GF-D8 (cell line): ENCODE measurements around the gene GJC2.
"Not testable (repeated sequence)": the region's sequence is repeated elsewhere in the genome, so short reads cannot be mapped to it uniquely, and the experiment has no call there.

Source experiments
- DNase-seq: peaks from one replicate; lab custom pipeline; 2025; lab: John Stamatoyannopoulos, UW

GJC2 gene

DNA sequence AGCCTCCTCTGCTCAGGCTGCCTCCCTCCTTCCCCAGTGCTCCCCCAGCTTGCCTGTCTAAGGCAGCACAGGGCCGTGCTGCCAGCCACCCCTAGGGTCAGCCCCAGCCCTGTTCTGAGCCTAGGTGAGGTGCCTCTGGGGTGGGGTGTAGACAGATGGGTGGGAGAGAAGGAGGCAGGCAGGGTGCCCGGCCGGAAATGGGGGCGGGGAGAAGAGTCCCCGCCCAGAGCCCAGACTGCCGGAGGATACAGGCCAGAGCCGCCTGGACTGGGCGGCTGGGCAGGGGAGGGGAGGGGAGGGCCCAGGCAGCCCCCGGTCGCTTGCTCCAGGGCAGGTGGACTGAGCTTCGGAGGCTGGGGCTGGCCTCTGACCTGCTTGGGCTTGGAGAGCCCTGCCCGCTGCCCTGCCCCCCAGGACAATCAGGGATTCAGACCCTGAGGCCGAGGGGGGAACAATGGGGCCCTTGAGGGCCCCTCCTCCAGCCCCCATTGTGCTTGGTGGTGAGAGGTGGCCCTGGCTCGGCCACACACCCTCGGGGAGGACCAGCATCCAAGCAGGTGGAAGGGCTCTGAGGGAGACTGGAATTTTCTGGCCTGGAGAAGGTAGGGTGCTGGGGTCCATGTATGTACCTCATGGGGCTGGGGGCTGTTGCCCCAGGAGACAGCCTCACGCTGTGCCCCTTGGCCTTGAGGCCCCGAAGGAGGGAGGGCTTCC is at the start of gene GJC2:
Gene GJC2, plus strand, starts transcription at position 525 of the 714 bp plus-strand sequence. CDS start 7,829 bp downstream, outside the sequence.
- DNase-seq, result no peak

GRCh38 chr1:228100822-228101613 is 48.7 kb upstream of the GJC2 start:
- DNase-seq, result no peak

DNA sequence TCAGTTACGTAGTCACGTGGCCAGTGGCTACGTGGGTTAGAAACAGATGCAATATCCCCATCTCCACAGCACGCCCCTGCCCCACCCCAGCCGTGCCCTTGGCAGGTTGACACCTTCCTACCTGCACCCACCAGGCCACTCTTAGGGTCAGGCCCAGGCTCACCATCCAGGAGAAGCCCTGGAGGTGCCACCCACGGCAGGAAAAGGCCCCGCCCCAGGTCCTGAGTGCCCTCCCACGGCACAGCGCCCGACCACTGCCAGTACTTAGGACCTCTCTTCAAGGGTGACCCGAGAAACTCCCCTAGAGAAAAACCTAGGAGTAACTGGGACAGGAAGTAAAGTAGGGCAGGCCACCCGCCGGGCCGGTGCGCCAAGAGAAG is 48.1 kb upstream of the GJC2 start:
- DNase-seq, result no peak

DNA sequence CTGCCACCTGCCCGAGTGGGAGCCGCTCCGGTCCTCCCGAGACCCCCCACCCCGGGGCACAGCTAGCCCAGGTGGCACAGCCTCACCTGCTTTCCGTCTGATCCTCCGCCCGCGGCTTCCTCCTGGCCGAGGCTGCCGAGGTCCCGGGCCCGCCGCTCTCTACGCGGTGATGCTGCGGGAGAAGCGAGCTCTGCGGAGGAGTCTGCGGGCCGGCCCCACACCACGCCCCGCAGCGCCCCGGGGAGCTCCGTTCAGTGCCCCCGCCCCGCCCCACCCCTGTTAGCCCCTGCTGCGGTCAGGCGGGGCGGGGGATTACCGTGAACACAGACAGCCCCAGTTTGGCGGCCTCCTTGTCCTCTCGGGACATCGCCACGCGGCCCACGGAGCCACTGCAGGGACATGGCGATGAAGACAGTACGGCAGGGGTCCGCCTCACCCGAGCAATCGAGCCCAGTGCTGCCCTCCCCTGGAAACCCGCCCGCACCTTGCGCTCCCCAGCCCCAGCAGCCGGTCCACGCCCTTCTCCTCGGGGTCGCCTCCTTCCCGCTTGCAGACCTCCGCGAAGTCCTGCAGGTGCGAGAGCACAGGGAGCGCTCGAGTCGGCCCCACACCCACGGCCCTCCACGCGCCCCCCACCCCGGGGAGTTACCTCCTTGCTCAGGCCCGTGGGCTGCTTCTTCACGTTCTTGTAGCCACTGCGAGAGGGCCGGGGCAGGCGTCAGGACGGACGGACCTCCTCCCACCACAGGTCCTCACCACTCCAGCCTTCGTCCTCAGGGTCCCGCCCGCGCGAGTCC is 47.5 kb upstream of the GJC2 start:
- DNase-seq, result no peak

DNA sequence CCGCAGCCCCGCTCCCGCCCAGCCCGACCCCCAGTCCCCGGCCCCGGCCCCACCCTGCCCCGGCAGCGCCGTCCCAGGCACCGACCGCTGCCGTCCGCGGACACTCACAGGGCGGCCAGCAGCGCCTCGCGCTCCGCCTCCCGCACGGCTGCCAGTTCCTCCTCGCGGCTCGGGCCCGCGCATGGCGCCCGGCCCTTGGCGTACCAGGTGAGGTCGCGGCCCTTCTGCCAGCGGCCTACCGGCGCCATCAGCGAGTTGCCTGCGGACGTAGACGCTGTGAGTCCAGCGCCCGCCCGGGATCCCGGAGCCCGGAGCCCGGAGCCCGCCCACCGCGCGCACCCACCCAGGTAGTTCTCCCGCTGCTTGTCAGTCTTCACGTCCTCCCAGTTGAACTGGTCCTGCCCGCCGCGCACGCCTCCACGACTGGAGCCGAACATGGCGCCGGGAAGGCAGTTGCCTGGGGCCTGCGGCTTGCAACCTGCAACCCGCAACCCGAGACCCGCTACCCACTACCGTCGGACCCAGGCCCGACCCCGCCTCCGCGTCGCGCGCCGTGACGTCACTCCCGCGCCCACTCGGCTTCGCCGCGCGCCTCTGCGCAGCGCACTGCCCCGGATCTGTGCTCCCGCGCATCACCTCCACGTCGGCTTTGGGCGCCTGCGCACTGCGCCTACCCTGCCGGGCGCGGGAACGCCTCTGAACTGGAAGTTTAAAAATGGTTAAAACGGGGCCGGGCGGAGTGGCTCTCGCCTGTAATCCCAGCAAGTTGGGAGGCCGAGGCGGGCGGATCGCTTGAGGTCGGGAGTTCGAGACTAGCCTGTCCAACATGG is 46.7 kb upstream of the GJC2 start, which contains the start of gene C1orf35:
Gene C1orf35, minus strand, starts transcription at position 535 of the 830 bp plus-strand sequence. Its CDS starts 98 bp downstream, at position 437.
- DNase-seq, result peak; percentile 73

DNA sequence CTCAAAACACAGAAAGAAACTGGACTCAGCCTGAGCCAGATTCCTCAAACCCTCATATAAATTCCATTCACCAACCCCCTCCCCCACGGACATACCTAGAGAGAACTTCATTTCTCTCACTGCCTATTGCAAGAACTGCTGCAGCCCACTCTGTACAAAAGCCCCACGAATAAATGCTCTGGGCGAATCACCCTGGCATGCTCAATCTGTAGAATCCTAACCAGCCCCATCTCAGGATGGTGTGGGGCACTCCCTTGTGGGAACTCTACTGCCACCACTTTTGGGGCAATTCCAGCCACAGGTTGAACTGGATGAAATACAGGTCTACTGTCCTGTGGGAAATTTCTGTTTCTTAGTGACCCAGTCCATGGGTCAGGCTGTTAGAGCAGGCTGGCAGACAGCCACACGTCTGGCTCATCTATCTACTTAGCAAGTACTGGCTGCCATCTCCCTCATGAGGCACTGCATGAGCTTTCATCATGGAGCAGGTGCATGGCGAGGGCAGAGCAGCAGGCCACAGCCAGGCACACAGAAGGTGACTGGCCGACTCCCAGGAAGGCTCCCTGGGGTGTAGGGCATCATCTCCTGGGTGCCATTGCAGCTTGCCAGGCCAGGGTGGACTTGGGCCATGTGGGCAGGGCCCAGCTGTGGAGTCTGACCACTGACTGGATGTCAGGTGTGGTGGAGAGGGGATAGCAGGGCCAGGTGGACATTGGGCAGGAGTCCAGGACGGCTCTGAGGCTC is 45.0 kb upstream of the GJC2 start:
- DNase-seq, result no peak

DNA sequence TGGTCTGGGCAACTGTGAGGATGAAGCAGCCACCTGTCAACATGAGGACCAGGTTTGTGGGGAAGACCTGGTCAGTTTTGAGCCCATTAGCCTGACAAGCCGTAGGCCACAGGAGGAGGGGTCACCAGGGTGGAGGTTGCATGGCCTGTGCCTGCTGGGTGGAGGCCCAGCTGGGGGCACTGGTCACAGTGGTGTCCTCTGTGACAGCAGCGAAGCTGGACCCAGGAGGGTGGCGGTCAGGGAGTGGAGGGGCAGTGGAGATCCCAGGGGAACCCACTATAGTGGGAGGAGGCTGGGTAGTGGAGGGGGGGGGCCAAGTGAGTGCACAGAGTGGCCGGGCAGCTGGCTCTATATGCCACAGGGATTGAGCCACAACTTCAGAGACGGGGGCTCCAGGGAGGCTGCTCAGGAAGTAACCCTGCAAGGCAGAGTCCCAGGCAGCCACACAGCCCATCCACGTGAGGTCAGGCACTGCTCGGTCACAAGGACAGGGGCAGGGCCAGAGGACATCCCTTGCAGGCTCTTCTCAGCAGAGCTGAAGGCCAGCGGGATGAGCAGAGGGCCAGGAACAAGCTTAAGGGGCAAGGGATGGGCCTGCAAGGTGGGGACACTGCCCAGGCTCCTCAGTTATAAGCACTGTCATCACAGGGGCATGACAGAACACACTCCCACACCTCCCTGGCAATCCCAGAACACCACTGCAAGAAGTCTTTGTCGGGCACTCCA is 44.3 kb upstream of the GJC2 start:
- no peak for DNase-seq

DNA sequence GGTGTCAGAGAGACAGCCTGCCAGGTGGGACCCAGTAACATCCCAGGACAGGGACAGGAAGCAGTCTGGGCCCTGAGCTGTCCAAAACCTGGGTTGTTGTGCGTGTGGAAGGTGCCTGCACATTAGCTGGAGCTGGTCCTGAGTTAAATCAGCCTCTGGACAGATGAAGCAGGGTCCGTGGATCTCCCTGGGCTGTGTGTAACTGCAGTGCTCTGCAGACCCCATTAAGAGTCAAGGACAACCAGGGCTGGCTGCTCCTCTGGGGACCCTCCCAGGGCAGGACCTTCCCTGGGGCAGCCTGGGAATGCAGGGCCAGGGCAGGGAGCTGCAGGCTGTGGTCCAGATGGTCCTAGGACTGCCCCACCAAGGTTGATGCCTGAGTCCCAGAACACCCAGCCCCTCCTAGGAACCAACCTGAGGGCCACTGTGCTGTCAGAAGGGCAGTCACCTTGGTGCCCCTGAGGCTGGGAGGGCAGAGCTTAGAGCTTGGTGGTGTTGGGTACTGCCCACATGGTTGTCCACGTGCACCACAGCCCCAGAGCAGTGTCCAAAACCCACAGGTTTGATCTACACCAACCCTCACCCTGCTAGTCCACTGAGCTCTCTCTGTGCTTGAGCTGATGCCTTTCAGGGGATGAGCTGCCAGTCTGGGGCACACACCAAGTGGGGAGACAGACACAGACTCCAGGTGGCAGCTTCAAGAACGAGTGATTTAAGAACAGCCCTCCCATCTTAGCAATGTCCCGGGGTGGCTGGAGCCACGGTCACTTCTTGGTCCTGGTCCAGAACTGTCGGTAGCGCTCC is 43.5 kb upstream of the GJC2 start:
- DNase-seq, result no peak

DNA sequence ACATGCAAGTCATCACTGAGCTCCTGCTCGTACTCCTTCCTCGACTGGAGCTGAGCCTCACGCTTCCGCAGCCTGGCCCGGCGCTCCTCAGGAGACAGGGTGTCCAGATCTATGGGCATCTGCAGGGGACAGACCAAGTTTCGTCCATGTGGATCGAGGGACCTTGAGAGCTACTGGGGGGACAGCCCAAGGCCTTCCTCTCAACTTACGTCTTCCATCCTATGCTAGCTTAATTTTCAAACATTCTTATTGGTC is 43.0 kb upstream of the GJC2 start:
- DNase-seq, result no peak

GRCh38 chr1:228107636-228108035 is 42.1 kb upstream of the GJC2 start:
- no peak for DNase-seq

- no peak for DNase-seq
Observed at GRCh38 chr1:228108055-228108690, 41.6 kb upstream of the GJC2 start.

GRCh38 chr1:228108742-228109072 is 41.0 kb upstream of the GJC2 start:
- DNase-seq, result no peak

DNA sequence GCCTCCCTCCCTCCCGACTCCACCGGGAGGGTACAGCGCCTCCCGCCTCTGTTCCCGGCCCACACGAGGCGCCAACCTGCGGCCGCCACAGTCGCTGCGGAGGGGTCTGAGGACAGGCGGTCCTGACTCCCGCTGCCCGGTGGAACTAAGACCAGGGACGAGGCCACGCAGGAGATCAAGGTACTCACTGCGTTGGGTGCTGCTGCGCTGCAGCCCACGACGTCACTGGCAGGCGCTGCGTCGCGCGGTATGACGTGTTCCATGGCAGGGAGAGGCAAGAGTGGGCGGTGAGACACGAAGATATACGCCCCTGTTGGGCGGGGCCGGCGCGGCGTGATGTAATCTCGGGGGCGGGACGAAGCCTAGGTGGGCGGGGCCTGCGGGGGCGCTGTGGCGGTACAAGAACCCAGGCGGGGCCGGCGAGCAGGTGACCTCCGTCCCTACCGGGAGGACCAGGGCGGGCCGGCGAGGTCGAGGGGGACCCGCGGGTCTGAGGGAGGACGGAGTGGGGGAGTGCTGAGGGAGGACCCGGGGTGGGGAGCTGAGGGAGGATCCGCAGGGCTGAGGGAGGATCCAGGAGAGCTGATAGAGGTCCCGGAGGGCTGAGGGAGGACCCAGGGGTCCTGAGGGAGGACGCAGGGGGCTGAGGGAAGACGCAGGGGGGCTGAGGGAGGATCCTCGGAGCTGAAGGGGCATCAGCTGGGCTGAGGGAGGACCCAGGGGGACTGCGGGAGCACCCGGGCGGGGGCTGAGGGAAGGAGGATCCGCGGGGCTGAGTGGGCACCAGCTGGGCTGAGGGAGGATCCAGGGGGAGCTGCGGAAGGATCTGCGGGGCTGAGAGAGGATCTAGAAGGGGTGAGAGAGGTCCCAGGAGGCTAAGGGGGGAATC is 40.4 kb upstream of the GJC2 start, which contains the start of gene MRPL55:
Gene MRPL55, minus strand, starts transcription at position 227 of the 889 bp plus-strand sequence. CDS start 1,039 bp downstream, outside the sequence.
- peak; percentile 79 for DNase-seq

- DNase-seq, result no peak
Observed at GRCh38 chr1:228109962-228110488, 39.7 kb upstream of the GJC2 start.

GRCh38 chr1:228110556-228110955 is 39.2 kb upstream of the GJC2 start:
- DNase-seq, result no peak

DNA sequence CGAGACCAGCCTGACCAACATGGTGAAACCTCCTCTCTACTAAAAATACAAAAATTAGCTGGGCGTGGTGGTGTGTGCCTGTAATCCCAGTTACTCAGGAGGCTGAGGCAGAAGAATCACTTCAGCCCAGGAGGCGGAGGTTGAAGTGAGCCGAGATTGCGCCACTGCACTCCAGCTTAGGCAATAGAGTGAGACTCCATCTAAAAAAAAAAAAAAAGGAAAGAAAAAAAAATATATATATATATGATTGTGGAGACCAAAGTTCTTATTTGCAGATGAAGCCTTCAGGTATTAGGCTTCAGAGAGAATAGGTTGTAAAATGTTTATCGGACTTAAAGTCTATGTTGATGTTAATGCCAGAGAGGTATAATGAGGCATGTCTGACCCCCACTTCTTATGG is 38.4 kb upstream of the GJC2 start:
- not testable (repeated sequence) for DNase-seq

DNA sequence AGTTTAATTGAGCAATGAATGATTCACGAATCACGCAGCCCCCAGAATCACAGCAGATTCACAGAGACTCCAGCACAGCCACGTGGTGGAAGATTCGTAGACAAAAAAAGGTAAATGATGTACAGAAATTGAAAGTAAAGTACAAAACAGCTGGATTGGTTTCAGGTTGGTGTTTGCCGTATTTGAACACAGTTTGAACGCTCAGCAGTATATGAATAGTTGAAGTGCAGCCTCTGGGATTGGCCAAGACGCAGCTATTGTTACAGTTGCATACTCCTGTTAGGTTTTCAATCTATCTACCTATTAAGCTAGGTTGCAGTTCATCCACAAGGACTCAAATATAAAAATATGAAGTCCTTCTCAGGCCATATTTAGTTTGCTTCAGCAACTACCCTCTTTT is 37.6 kb upstream of the GJC2 start:
- DNase-seq, result no peak

DNA sequence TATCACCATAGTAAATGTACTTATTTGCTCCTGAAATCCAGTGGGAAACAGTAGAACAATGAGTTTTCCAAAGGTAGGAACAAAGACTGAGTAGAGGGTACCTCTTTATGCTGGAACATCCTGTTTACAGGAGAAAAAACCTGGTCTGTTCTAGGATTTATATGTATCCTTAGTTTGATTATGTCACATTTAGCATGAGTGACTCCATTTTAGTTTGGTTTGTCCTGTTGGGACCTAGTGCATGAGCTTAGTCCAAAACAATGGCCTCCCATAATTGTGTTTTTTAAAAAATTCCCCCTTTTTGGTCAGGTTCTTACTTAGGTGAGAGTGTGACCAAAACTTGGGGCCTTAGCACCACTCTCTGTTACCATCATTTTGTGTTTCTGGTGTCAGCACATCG is 37.1 kb upstream of the GJC2 start:
- no peak for DNase-seq
